Neuronal stem cell (in vitro differentiated cells): ENCODE data around the gene CEP55.

Experiments
- DNase-seq: peaks from one replicate; pipeline ENCODE4 v3.0.0-alpha.2; 2013; ENCODE audit warnings: low spot score
- H2AFZ ChIP-seq: one replicate; pipeline ENCODE4 v1.6.1; 2013; ENCODE audit warnings: mild to moderate bottlenecking, low read length, inconsistent platforms
- H2AK5ac ChIP-seq: 2 replicates; pipeline ENCODE4 v1.6.1; 2013; ENCODE audit warnings: low read depth, mild to moderate bottlenecking, inconsistent platforms, low read length, moderate library complexity, mixed read lengths
- H2BK120ac ChIP-seq: 2 replicates; pipeline ENCODE4 v1.6.1; 2013; ENCODE audit warnings: low read depth, mild to moderate bottlenecking, inconsistent platforms, low read length, moderate library complexity, mixed read lengths
- H2BK12ac ChIP-seq: one replicate; pipeline ENCODE4 v1.6.1; 2013; ENCODE audit warnings: low read length, inconsistent platforms
- H2BK15ac ChIP-seq: 2 replicates; pipeline ENCODE4 v1.6.1; 2013; ENCODE audit warnings: mild to moderate bottlenecking, low read length, inconsistent platforms, mixed read lengths
- H2BK5ac ChIP-seq: one replicate; pipeline ENCODE4 v1.6.1; 2013; ENCODE audit warnings: inconsistent platforms, mild to moderate bottlenecking, low read length, moderate library complexity
- H3K14ac ChIP-seq: one replicate; pipeline ENCODE4 v1.6.1; 2013; ENCODE audit warnings: low read length, inconsistent platforms
- H3K18ac ChIP-seq: 2 replicates; pipeline ENCODE4 v1.6.1; 2013; ENCODE audit warnings: low read length, inconsistent platforms
- H3K23ac ChIP-seq: 2 replicates; pipeline ENCODE4 v1.6.1; 2013; ENCODE audit warnings: low read depth, mild to moderate bottlenecking, mixed read lengths, low read length, inconsistent platforms; ENCODE audit not compliant: poor library complexity
- H3K27ac ChIP-seq: replicated peaks from 3 replicates; pipeline ENCODE4 v1.5.1; 2013; ENCODE audit warnings: low read length, inconsistent platforms
- H3K27me3 ChIP-seq, 3 experiments: 2 replicates each; pipeline ENCODE4 v1.6.1; 2013; ENCODE audit warnings: low read length in 3 of 3, mild to moderate bottlenecking in 2 of 3, inconsistent platforms in 1 of 3, low read depth in 1 of 3, mixed read lengths in 1 of 3, moderate library complexity in 1 of 3; ENCODE audit not compliant: control insufficient read depth in 3 of 3, insufficient read depth in 3 of 3
- H3K36me3 ChIP-seq, 2 donors: replicated peaks in 1 of 2; 2 replicates each; pipeline ENCODE4 v1.6.1; 2013; ENCODE audit warnings: low read length in 2 of 2; ENCODE audit not compliant: control insufficient read depth in 2 of 2, insufficient read depth in 2 of 2
- H3K4ac ChIP-seq: 2 replicates; pipeline ENCODE4 v1.6.1; 2013; ENCODE audit warnings: inconsistent platforms, mild to moderate bottlenecking, low read length, moderate library complexity
- H3K4me1 ChIP-seq, 2 donors: 1 replicate in 1 of 2; 2 replicates in 1 of 2; pipeline ENCODE4 v1.6.1; 2013; ENCODE audit warnings: low read length in 2 of 2, low read depth in 1 of 2; ENCODE audit not compliant: control insufficient read depth in 2 of 2, insufficient read depth in 1 of 2
- H3K4me2 ChIP-seq: one replicate; pipeline ENCODE4 v1.6.1; 2013; ENCODE audit warnings: mild to moderate bottlenecking, low read length, inconsistent platforms; ENCODE audit not compliant: insufficient read depth, poor library complexity, severe bottlenecking
- H3K4me3 ChIP-seq, 2 donors: 2 replicates each; pipeline ENCODE4 v1.5.1; 2013; ENCODE audit warnings: low read length in 2 of 2, mild to moderate bottlenecking in 2 of 2, inconsistent platforms in 1 of 2, moderate library complexity in 1 of 2
- H3K79me1 ChIP-seq: one replicate; pipeline ENCODE4 v1.6.1; 2013; ENCODE audit warnings: low read depth, mild to moderate bottlenecking, inconsistent platforms, low read length, moderate library complexity
- H3K9ac ChIP-seq: one replicate; pipeline ENCODE4 v1.6.1; 2013; ENCODE audit warnings: mild to moderate bottlenecking, low read depth, low read length, inconsistent platforms; ENCODE audit not compliant: poor library complexity
- H3K9me3 ChIP-seq, 2 donors: replicated peaks in 1 of 2; 2 replicates each; pipeline versions ENCODE3 to v1.6.1; 2013; ENCODE audit warnings: low read length in 2 of 2, mild to moderate bottlenecking in 2 of 2, inconsistent platforms in 1 of 2, low read depth in 1 of 2, mixed read lengths in 1 of 2, moderate library complexity in 1 of 2; ENCODE audit not compliant: control insufficient read depth in 2 of 2, insufficient read depth in 1 of 2
- H4K8ac ChIP-seq: one replicate; pipeline ENCODE4 v1.6.1; 2013; ENCODE audit warnings: low read depth, mild to moderate bottlenecking, inconsistent platforms, low read length, moderate library complexity
- H4K91ac ChIP-seq: one replicate; pipeline ENCODE4 v1.6.1; 2013; ENCODE audit warnings: low read length, low read depth, mild to moderate bottlenecking, inconsistent platforms; ENCODE audit not compliant: poor library complexity
- WGBS, 2 donors: extraction: QIAGEN DNeasy Blood & Tissue Kit; methylation state at CpG; one replicate each; pipeline ENCODE4 v1.1.7; 2013; ENCODE audit warnings: missing lambda C conversion rate in 2 of 2, mixed read lengths in 1 of 2; ENCODE audit not compliant: insufficient read length in 2 of 2, insufficient replicate concordance in 1 of 2; ENCODE audit errors: extremely low coverage in 2 of 2; 5-methylcytosine and 5-hydroxymethylcytosine counted together

CEP55 gene

GRCh38 chr10:93509816-93510215 is 13.4 kb downstream of the CEP55 start:
- no peak overlapping the region for H4K8ac ChIP-seq
- H3K14ac ChIP-seq: no peak overlapping the region
- H3K23ac ChIP-seq: no peak overlapping the region

GRCh38 chr10:93512565-93512964 is 16.2 kb downstream of the CEP55 start:
- H3K14ac ChIP-seq: no peak overlapping the region
- no peak overlapping the region for H2BK120ac ChIP-seq
- H3K27ac ChIP-seq: no peak overlapping the region
- H3K27me3 ChIP-seq: no peaks in the 10 kb centered on the region
- H3K36me3 ChIP-seq: peaks cover 10 to 79% of the 10 kb centered on the region in 2 donors
- no peak overlapping the region for H2AFZ ChIP-seq
- no peak overlapping the region for H3K23ac ChIP-seq
- no peak overlapping the region for H3K18ac ChIP-seq
- H3K79me1 ChIP-seq: no peaks in the 10 kb centered on the region
- WGBS, 2 donors: 100% methylated on average over 1 of the region's 1 CpG; no CpG with 5 or more reads in 1 of the 2 donors
- no peak overlapping the region for H4K91ac ChIP-seq
- H3K4me2 ChIP-seq: no peak overlapping the region
- no peaks in the 10 kb centered on the region for H3K4me1 ChIP-seq
- no peaks in the 10 kb centered on the region for H3K9me3 ChIP-seq
- H2AK5ac ChIP-seq: no peak overlapping the region
- no peak overlapping the region for H2BK5ac ChIP-seq
- H3K9ac ChIP-seq: no peak overlapping the region
- no peak overlapping the region for H2BK15ac ChIP-seq
- no peak overlapping the region for H2BK12ac ChIP-seq
- no peak for DNase-seq
- H3K4me3 ChIP-seq: no peak overlapping the region
- H4K8ac ChIP-seq: no peak overlapping the region
- no peak overlapping the region for H3K4ac ChIP-seq

More at GRCh38 chr10:93509816-93510215, 13.4 kb downstream of the CEP55 start:
- no peaks in the 10 kb centered on the region for H3K9me3 ChIP-seq
- H3K4me1 ChIP-seq: no peaks in the 10 kb centered on the region
- WGBS, 2 donors: no CpG with 5 or more reads among the region's 8 CpGs
- H2AFZ ChIP-seq: no peak overlapping the region
- DNase-seq: no peak
- no peak overlapping the region for H3K18ac ChIP-seq
- H3K36me3 ChIP-seq: peaks cover 7 to 79% of the 10 kb centered on the region in 2 donors
- no peak overlapping the region for H3K27ac ChIP-seq
- H3K4ac ChIP-seq: no peak overlapping the region
- H2AK5ac ChIP-seq: no peak overlapping the region
- H2BK5ac ChIP-seq: no peak overlapping the region
- no peak overlapping the region for H2BK120ac ChIP-seq
- H3K9ac ChIP-seq: no peak overlapping the region
- H3K4me2 ChIP-seq: no peak overlapping the region
- H2BK15ac ChIP-seq: no peak overlapping the region
- H4K91ac ChIP-seq: no peak overlapping the region
- no peak overlapping the region for H3K4me3 ChIP-seq
- H2BK12ac ChIP-seq: no peak overlapping the region
- H3K79me1 ChIP-seq: no peaks in the 10 kb centered on the region
- no peaks in the 10 kb centered on the region for H3K27me3 ChIP-seq

DNA sequence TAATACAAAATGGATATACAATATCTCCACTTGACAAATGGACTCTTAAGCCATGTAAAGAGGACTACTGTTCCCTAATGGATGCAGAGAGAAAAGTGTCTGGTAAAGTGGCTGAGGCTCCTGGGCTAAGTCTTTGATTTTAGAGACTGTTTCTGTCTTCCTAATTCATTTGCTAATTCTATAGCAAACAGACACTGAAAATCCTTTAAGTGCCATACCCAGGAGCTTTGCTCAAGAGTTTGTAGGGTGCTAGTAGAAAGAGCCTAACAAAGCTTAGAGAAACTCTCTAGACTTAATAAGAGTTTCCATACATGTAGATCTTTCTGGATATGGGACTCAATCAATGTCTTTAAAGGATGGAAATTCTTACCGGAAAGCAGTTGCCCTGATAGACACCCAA is 16.7 kb downstream of the CEP55 start:
- Histone ChIP-seq H3K79me1 (no peaks in the 10 kb centered on the region), H2BK120ac (no peak overlapping the region), H3K4me3 (no peak overlapping the region), H2BK15ac (no peak overlapping the region), H4K91ac (no peak overlapping the region), H3K9me3 (no peaks in the 10 kb centered on the region), H3K4ac (no peak overlapping the region), H3K23ac (no peak overlapping the region), H3K36me3 (peaks cover 12 to 79% of the 10 kb centered on the region in 2 donors), H3K4me2 (no peak overlapping the region), H2AK5ac (no peak overlapping the region), H3K9ac (no peak overlapping the region), H2BK5ac (no peak overlapping the region), H3K4me1 (no peaks in the 10 kb centered on the region), H3K27me3 (no peaks in the 10 kb centered on the region), H3K14ac (no peak overlapping the region), H4K8ac (no peak overlapping the region), H3K18ac (no peak overlapping the region), H2BK12ac (no peak overlapping the region), H2AFZ (no peak overlapping the region), H3K27ac (no peak overlapping the region)
- no CpG with 5 or more reads among the region's 1 CpG for WGBS, 2 donors
- no peak for DNase-seq

- H3K79me1 ChIP-seq: no peaks in the 10 kb centered on the region
- no peaks in the 10 kb centered on the region for H3K4me1 ChIP-seq
- no peak overlapping the region for H4K8ac ChIP-seq
- no peaks in the 10 kb centered on the region for H3K27me3 ChIP-seq
- no peak overlapping the region for H2BK120ac ChIP-seq
- no peak overlapping the region for H2AK5ac ChIP-seq
- H3K27ac ChIP-seq: no peak overlapping the region
- H3K4me2 ChIP-seq: no peak overlapping the region
- no peak overlapping the region for H2BK15ac ChIP-seq
- no peak overlapping the region for H3K23ac ChIP-seq
- no peak overlapping the region for H3K9ac ChIP-seq
- no CpG with 5 or more reads among the region's 4 CpGs for WGBS, 2 donors
- DNase-seq: no peak
- no peak overlapping the region for H3K4me3 ChIP-seq
- H2BK12ac ChIP-seq: no peak overlapping the region
- H3K36me3 ChIP-seq: peaks cover 23 to 81% of the 10 kb centered on the region in 2 donors
- no peak overlapping the region for H4K91ac ChIP-seq
- H3K4ac ChIP-seq: no peak overlapping the region
- no peak overlapping the region for H3K18ac ChIP-seq
- no peak overlapping the region for H3K14ac ChIP-seq
- H2AFZ ChIP-seq: no peak overlapping the region
- H3K9me3 ChIP-seq: peaks cover 6 to 12% of the 10 kb centered on the region in 2 donors
- H2BK5ac ChIP-seq: no peak overlapping the region
Measured at GRCh38 chr10:93514521-93514920, 18.1 kb downstream of the CEP55 start.
